ENCODE measurements around the gene FAM219A. TPM values are rescaled to one million over a fixed set of nuclear protein-coding genes. Genes with fewer than 3 reads are reported as not detected.

FAM219A gene
- total RNA-seq, 1 experiment from 2014 or later, result 3.7 TPM

DNA sequence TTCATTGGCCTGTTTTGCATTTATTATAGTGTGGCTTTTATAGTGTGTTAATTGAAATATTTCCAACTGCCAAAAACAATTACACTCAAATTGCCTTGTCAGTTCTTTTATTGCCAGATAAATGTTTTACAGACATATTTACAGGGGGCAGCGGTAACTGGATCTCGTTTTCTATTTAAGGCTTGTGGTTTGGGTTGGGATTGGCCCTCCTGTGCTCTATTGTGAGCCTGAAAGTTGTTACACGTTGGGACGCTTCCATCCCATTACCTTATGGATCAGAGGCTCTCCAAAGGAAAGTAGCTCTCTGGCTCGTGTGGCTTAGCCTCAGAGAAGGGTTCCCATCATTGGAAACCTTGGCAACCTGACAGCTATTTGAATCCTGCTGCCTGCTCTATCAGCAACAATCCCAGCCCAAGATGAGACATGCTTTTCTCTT is 21.1 kb upstream of the FAM219A start:
- Histone ChIP-seq H3K9me2 (replicated peaks; ENCODE audit: insufficient read depth, low read length) (no peaks in the 10 kb centered on the region), H3K36me3 (ENCODE audit: insufficient read depth, low read length) (no peaks in the 10 kb centered on the region), H3K4me1 (ENCODE audit: low read length) (0 out of 2 replicates have a peak, but pooled peaks cover 6% of the 10 kb centered on the region), H3K9ac (ENCODE audit: low read length) (no peak overlapping the region), H3K27ac (ENCODE audit: low read length) (no peak overlapping the region), H3K27me3 (ENCODE audit: low read length) (no peaks in the 10 kb centered on the region), H3K4me2 (ENCODE audit: low read depth, low read length, poor library complexity, severe bottlenecking) (no peak overlapping the region), H3K79me2 (ENCODE audit: low read length) (no peaks in the 10 kb centered on the region), H3K9me3 (ENCODE audit: low read length) (no peaks in the 10 kb centered on the region), H2AFZ (ENCODE audit: low read length) (no peak overlapping the region), H4K20me1 (ENCODE audit: insufficient read depth, low read depth, low read length) (no peaks in the 10 kb centered on the region), H3K4me3 (ENCODE audit: low read length) (no peak overlapping the region)
- no peak for DNase-seq

DNA sequence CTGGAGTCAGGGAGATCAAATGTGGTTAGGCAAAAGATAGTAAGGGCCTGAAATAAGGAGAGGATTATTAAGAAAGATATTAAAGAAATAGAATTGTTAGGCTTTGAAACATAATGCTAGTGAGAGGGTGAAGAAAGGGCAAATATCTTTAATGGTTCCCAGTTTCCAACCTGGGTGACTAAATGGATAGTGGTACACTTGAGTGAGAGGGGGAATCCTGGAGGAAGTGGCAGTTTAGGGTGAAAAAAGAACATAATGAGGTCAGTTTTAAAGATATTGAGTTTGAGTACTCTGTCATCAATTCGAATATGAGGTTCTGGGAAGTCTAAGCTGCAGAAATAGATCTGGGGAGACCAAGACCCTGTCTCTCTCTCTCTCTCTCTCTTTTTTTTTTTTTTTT is 19.2 kb upstream of the FAM219A start:
- no peak for DNase-seq
- no peaks in the 10 kb centered on the region for H3K9me2 ChIP-seq (replicated peaks; ENCODE audit: insufficient read depth, low read length)
- no peak overlapping the region for H3K9ac ChIP-seq (ENCODE audit: low read length)
- H4K20me1 ChIP-seq (ENCODE audit: insufficient read depth, low read depth, low read length), result no peaks in the 10 kb centered on the region
- no peaks in the 10 kb centered on the region for H3K9me3 ChIP-seq (ENCODE audit: low read length)
- 0 out of 2 replicates have a peak, but pooled peaks cover 6% of the 10 kb centered on the region for H3K4me1 ChIP-seq (ENCODE audit: low read length)
- H3K27ac ChIP-seq (ENCODE audit: low read length), result no peak overlapping the region
- no peak overlapping the region for H2AFZ ChIP-seq (ENCODE audit: low read length)
- no peaks in the 10 kb centered on the region for H3K36me3 ChIP-seq (ENCODE audit: insufficient read depth, low read length)
- no peak overlapping the region for H3K4me2 ChIP-seq (ENCODE audit: low read depth, low read length, poor library complexity, severe bottlenecking)
- no peaks in the 10 kb centered on the region for H3K79me2 ChIP-seq (ENCODE audit: low read length)
- H3K4me3 ChIP-seq (ENCODE audit: low read length), result no peak overlapping the region
- no peaks in the 10 kb centered on the region for H3K27me3 ChIP-seq (ENCODE audit: low read length)

DNA sequence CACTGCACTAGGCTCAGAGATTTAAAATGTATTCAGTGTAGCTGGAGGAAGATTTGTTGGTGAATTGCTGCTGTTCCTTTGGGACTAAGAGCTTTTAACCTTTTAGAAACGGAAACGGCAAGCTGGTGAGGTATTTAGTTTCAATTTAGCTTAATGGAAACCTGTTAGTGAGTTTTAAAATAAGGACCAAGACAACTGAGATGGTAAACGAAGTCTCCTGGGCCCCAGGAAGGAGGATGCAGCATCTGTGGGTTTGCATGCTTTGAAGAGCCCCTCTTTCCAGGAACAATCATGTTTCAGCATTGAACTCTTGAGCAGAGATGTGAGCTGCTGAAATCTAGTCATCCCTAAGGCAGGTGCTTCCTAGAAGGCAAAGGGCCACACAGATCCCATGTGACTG is 16.7 kb upstream of the FAM219A start:
- Histone ChIP-seq H3K79me2 (ENCODE audit: low read length) (no peaks in the 10 kb centered on the region), H3K9ac (ENCODE audit: low read length) (no peak overlapping the region), H3K9me3 (ENCODE audit: low read length) (no peaks in the 10 kb centered on the region), H3K4me1 (ENCODE audit: low read length) (0 out of 2 replicates have a peak, but pooled peaks cover 6% of the 10 kb centered on the region), H3K4me3 (ENCODE audit: low read length) (no peak overlapping the region), H2AFZ (ENCODE audit: low read length) (no peak overlapping the region), H3K36me3 (ENCODE audit: insufficient read depth, low read length) (no peaks in the 10 kb centered on the region), H3K9me2 (replicated peaks; ENCODE audit: insufficient read depth, low read length) (no peaks in the 10 kb centered on the region), H3K27me3 (ENCODE audit: low read length) (no peaks in the 10 kb centered on the region), H4K20me1 (ENCODE audit: insufficient read depth, low read depth, low read length) (no peaks in the 10 kb centered on the region; the same call in 1 of the 2 replicates), H3K27ac (ENCODE audit: low read length) (no peak overlapping the region), H3K4me2 (ENCODE audit: low read depth, low read length, poor library complexity, severe bottlenecking) (no peak overlapping the region)
- peak; percentile 50 for DNase-seq

DNA sequence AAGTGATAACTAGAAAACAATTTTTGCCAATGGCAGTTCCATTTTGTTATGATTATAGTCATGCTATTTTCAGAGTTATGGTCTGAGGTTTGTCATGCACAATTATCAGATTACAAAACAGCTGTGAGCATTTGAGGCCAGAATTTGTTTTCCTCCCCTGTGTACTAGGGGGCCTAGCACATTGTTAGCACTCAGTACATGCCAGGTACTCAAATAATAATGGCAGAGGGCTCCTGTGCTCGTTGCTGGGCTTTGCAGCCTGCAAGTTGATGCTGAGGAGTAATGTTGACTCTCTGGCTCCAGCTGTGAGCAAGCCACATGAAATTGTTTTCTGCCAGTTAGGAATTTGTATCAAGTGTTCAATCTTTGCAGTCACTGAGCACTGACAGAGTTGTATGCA is 7.1 kb upstream of the FAM219A start:
- Histone ChIP-seq H3K36me3 (ENCODE audit: insufficient read depth, low read length) (no peaks in the 10 kb centered on the region), H3K27ac (ENCODE audit: low read length) (no peak overlapping the region), H3K4me1 (ENCODE audit: low read length) (no peaks in the 10 kb centered on the region), H3K9ac (ENCODE audit: low read length) (no peak overlapping the region), H3K4me3 (ENCODE audit: low read length) (no peak overlapping the region), H3K27me3 (ENCODE audit: low read length) (no peaks in the 10 kb centered on the region), H3K79me2 (ENCODE audit: low read length) (no peaks in the 10 kb centered on the region), H4K20me1 (ENCODE audit: insufficient read depth, low read depth, low read length) (no peaks in the 10 kb centered on the region), H2AFZ (ENCODE audit: low read length) (no peak overlapping the region), H3K9me2 (replicated peaks; ENCODE audit: insufficient read depth, low read length) (no peaks in the 10 kb centered on the region), H3K9me3 (ENCODE audit: low read length) (no peaks in the 10 kb centered on the region), H3K4me2 (ENCODE audit: low read depth, low read length, poor library complexity, severe bottlenecking) (no peak overlapping the region)
- DNase-seq, result no peak

DNA sequence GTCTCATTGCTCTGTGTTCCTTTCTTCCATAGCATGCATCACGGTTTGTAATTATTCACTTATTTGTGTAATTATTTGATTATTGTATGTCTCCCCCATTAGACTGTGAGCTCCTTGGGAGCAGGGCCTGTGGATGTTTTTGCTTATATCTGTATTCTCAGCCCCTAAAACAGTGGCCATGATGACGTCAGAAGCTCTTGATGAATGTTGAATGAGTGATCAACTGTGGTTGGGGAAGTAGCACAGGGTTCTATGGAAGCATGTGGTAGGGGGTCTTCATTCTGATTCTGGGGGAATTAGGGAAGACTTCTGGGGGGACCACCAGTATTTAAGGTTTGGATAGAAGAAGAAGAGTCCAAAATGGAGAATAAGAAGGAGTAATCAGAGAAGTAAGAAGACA is 6.2 kb upstream of the FAM219A start:
- Histone ChIP-seq H3K4me1 (ENCODE audit: low read length) (no peaks in the 10 kb centered on the region), H3K9ac (ENCODE audit: low read length) (no peak overlapping the region), H3K9me2 (replicated peaks; ENCODE audit: insufficient read depth, low read length) (no peaks in the 10 kb centered on the region), H4K20me1 (ENCODE audit: insufficient read depth, low read depth, low read length) (no peaks in the 10 kb centered on the region), H3K9me3 (ENCODE audit: low read length) (no peaks in the 10 kb centered on the region), H3K4me2 (ENCODE audit: low read depth, low read length, poor library complexity, severe bottlenecking) (no peak overlapping the region), H3K4me3 (ENCODE audit: low read length) (no peak overlapping the region), H3K27me3 (ENCODE audit: low read length) (no peaks in the 10 kb centered on the region), H2AFZ (ENCODE audit: low read length) (no peak overlapping the region), H3K36me3 (ENCODE audit: insufficient read depth, low read length) (no peaks in the 10 kb centered on the region), H3K79me2 (ENCODE audit: low read length) (no peaks in the 10 kb centered on the region), H3K27ac (ENCODE audit: low read length) (no peak overlapping the region)
- no peak for DNase-seq

DNA sequence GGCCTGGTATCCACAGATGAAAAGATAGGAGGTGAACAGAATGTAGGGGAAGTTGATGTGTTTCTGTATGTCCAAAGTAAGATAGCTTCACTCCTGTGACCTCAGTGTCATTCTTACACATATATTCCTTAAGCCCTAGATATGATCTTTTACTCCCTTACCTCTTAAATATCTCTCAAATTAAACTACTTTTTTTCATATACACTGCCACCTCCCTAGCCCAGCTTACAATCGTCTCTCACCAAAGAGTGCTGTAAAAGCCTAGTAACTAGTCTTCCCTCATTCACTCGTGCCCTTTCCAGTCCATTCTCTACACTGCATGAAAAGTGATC is 5.5 kb upstream of the FAM219A start:
- H2AFZ ChIP-seq (ENCODE audit: low read length), result no peak overlapping the region

DNA sequence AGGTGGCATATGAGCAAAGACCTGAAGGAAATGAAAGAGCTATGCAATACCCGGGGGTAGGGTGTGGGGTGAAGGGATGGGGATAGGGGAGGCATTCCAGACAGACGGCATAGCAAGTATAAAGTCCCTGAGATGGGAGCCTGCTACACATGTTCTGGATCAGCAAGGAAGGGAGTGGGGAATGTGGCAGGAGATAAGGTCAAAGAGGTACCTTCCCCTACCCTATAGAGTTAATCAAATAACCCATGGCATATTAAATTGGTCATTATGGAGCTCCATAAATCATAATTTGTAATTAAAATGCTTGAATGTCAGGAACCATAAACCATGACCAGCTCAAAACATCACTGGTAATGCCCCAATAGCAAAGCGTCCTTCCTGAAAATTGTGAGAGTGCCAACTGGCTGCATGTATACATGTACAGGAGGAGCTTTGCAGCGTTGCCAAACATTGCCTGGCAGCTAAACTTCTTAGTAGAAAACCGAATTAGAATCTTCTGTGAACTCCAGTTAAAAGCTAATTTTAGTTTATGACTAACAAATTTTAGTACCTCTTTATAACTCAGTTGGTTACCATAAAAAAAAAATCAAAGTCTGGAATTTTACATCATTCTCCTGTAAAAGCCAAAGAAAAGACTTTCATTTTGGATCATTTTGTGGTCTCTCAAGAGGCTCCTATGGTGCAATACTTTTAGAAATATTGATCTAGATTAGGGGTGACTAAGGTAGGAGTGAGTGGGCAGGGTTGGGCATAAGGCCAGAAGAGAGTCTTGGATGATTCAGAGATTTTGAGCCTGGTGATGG is 4.9 kb upstream of the FAM219A start:
- H3K9me3 ChIP-seq (ENCODE audit: low read length), result no peaks in the 10 kb centered on the region
- H3K4me1 ChIP-seq (ENCODE audit: low read length), result peaks cover 6% of the 10 kb centered on the region
- H4K20me1 ChIP-seq (ENCODE audit: insufficient read depth, low read depth, low read length), result no peaks in the 10 kb centered on the region
- H3K9ac ChIP-seq (ENCODE audit: low read length), result no peak overlapping the region
- no peak overlapping the region for H3K27ac ChIP-seq (ENCODE audit: low read length)
- H3K4me3 ChIP-seq (ENCODE audit: low read length), result no peak overlapping the region
- H2AFZ ChIP-seq (ENCODE audit: low read length), result no peak overlapping the region
- no peaks in the 10 kb centered on the region for H3K79me2 ChIP-seq (ENCODE audit: low read length)
- no peaks in the 10 kb centered on the region for H3K9me2 ChIP-seq (replicated peaks; ENCODE audit: insufficient read depth, low read length)
- H3K36me3 ChIP-seq (ENCODE audit: insufficient read depth, low read length), result no peaks in the 10 kb centered on the region
- H3K4me2 ChIP-seq (ENCODE audit: low read depth, low read length, poor library complexity, severe bottlenecking), result no peak overlapping the region
- no peaks in the 10 kb centered on the region for H3K27me3 ChIP-seq (ENCODE audit: low read length)
- DNase-seq, result no peak

More for the DNA sequence above, 5.5 kb upstream of the FAM219A start:
- H3K27me3 ChIP-seq (ENCODE audit: low read length), result no peaks in the 10 kb centered on the region
- no peak for DNase-seq
- H4K20me1 ChIP-seq (ENCODE audit: insufficient read depth, low read depth, low read length), result no peaks in the 10 kb centered on the region
- no peaks in the 10 kb centered on the region for H3K9me3 ChIP-seq (ENCODE audit: low read length)
- H3K79me2 ChIP-seq (ENCODE audit: low read length), result no peaks in the 10 kb centered on the region
- no peaks in the 10 kb centered on the region for H3K36me3 ChIP-seq (ENCODE audit: insufficient read depth, low read length)
- peaks cover 3% of the 10 kb centered on the region for H3K4me1 ChIP-seq (ENCODE audit: low read length)
- no peak overlapping the region for H3K9ac ChIP-seq (ENCODE audit: low read length)
- no peaks in the 10 kb centered on the region for H3K9me2 ChIP-seq (replicated peaks; ENCODE audit: insufficient read depth, low read length)
- no peak overlapping the region for H3K4me2 ChIP-seq (ENCODE audit: low read depth, low read length, poor library complexity, severe bottlenecking)
- H3K27ac ChIP-seq (ENCODE audit: low read length), result no peak overlapping the region
- no peak overlapping the region for H3K4me3 ChIP-seq (ENCODE audit: low read length)

DNA sequence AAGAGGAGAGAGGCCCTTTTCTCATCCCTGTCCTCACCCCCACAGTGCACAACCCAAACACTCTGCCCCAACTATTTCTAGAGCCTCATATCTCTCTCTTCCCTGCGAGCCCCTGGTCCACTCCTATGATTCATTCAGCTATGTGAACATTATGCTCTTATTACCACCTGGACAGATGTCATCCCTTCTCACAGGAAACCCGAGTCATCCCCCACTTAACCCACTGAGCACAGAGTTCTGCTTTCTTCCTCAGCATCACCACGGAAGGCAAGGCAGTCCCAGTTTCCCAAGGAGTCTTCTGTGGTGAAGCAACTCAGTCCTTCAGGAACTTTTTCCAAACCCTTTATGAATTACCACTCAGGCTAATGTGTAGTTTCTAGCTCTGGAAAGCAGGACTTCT is 1.6 kb upstream of the FAM219A start:
- peaks cover 4% of the 10 kb centered on the region; the same call in 1 of the 2 replicates for H4K20me1 ChIP-seq (ENCODE audit: insufficient read depth, low read depth, low read length)
- no peak overlapping the region for H3K9ac ChIP-seq (ENCODE audit: low read length)
- no peak overlapping the region for H3K4me2 ChIP-seq (ENCODE audit: low read depth, low read length, poor library complexity, severe bottlenecking)
- H3K27me3 ChIP-seq (ENCODE audit: low read length), result no peaks in the 10 kb centered on the region
- no peaks in the 10 kb centered on the region for H3K79me2 ChIP-seq (ENCODE audit: low read length)
- no peak overlapping the region for H3K4me3 ChIP-seq (ENCODE audit: low read length)
- H3K27ac ChIP-seq (ENCODE audit: low read length), result no peak overlapping the region
- no peak for DNase-seq
- H2AFZ ChIP-seq (ENCODE audit: low read length), result no peak overlapping the region
- peaks cover 14% of the 10 kb centered on the region for H3K4me1 ChIP-seq (ENCODE audit: low read length)
- no peaks in the 10 kb centered on the region for H3K9me3 ChIP-seq (ENCODE audit: low read length)
- H3K9me2 ChIP-seq (replicated peaks; ENCODE audit: insufficient read depth, low read length), result no peaks in the 10 kb centered on the region
- no peaks in the 10 kb centered on the region for H3K36me3 ChIP-seq (ENCODE audit: insufficient read depth, low read length)

All from Karpas-422 (cell line).